HCT116 (cell line): ENCODE data around the gene ANGEL1. TPM values are rescaled to one million over a fixed set of nuclear protein-coding genes. Genes with fewer than 3 reads are reported as not detected.

ENCODE experiments used
- ATAC-seq: fragments of 200-7000 bp; cut with Tn5 transposase; 2 replicates; pipeline ENCODE4 v1.9.1; 2020; ENCODE audit warnings: mild to moderate bottlenecking, moderate library complexity
- BruUV-seq: library from RNA; stranded (reverse); fragments of 400-500 nt; replicated peaks from 2 replicates; lab custom pipeline; 2021; lab: Mats Ljungman, UMichigan
- CTCF ChIA-PET: fragments of 300-600 bp; sonication (Branson Sonifier 250); formaldehyde crosslinking; loops from one replicate; lab custom pipeline; 2021; ENCODE audit warnings: antibody characterized with exemption; lab: Charles Lee
- POLR2A ChIA-PET: fragments of 300-600, 350-600 bp; sonication (Branson Sonifier 250); formaldehyde crosslinking; loops from one replicate; lab custom pipeline; 2021; ENCODE audit warnings: antibody characterized with exemption; lab: Charles Lee
- RAD21 ChIA-PET, 2 experiments: fragments of 300-600 bp; sonication (Branson Sonifier 250); formaldehyde crosslinking; loops; one replicate each; lab custom pipeline; 2023; ENCODE audit warnings: low total read pairs in 2 of 2; ENCODE audit not compliant: uncharacterized antibody in 2 of 2, unreplicated experiment in 2 of 2, low non-redundant PET in 1 of 2; lab: Charles Lee
- DNase-seq: peaks from one replicate; pipeline ENCODE4 v3.0.0-alpha.2; 2010; ENCODE audit warnings: low read depth, low spot score
- H2AFZ ChIP-seq: fragments of 200-600 bp; shearing (Covaris generic), sonication (generic); 2 replicates; pipeline ENCODE4 v1.6.1; 2017; ENCODE audit warnings: low read depth, mixed run types, mixed read lengths, antibody characterized with exemption, low read length; ENCODE audit not compliant: poor library complexity, severe bottlenecking
- H3K27ac ChIP-seq: 2 replicates; pipeline ENCODE4 v1.5.1; 2012; ENCODE audit warnings: low read depth, low read length
- H3K27me3 ChIP-seq: fragments of 200-600 bp; sonication (generic); 2 replicates; pipeline ENCODE4 v1.6.1; 2016; ENCODE audit warnings: mixed run types, low read length, mixed read lengths; ENCODE audit not compliant: insufficient read depth
- H3K36me3 ChIP-seq, 2 experiments: fragments of 200-500 bp in 1 of 2; fragments of 200-600 bp in 1 of 2; sonication (Bioruptor generic) in 1 of 2; sonication (generic) in 1 of 2; 2 replicates each; pipeline versions ENCODE4 v1.5.1 to v1.6.1; 2014 to 2016; ENCODE audit warnings: low read length in 2 of 2, inconsistent platforms in 1 of 2, mixed read lengths in 1 of 2, mixed run types in 1 of 2; ENCODE audit not compliant: insufficient read depth in 2 of 2, control insufficient read depth in 1 of 2
- H3K4me1 ChIP-seq, 2 experiments: fragments of 200-600 bp in 1 of 2; sonication (generic) in 1 of 2; 2 replicates each; pipeline versions ENCODE4 v1.5.1 to v1.6.1; 2012 to 2017; ENCODE audit warnings: low read length in 2 of 2, inconsistent platforms in 1 of 2, mild to moderate bottlenecking in 1 of 2, mixed read lengths in 1 of 2, mixed run types in 1 of 2, moderate library complexity in 1 of 2; ENCODE audit not compliant: insufficient read depth in 2 of 2, control insufficient read depth in 1 of 2
- H3K4me2 ChIP-seq: fragments of 200-600 bp; sonication (generic); 2 replicates; pipeline ENCODE4 v1.6.1; 2017; ENCODE audit warnings: mixed run types, low read length, mixed read lengths
- H3K4me3 ChIP-seq, 2 experiments: fragments of 200-600 bp in 1 of 2; sonication (generic) in 1 of 2; replicated peaks in 1 of 2; 2 replicates each; pipeline ENCODE4 v1.5.1; 2011 to 2016; ENCODE audit warnings: low read length in 2 of 2, control low read depth in 1 of 2, low read depth in 1 of 2, mild to moderate bottlenecking in 1 of 2, mixed read lengths in 1 of 2, mixed run types in 1 of 2
- H3K79me2 ChIP-seq: fragments of 200-600 bp; sonication (generic); 2 replicates; pipeline ENCODE4 v1.6.1; 2017; ENCODE audit warnings: mild to moderate bottlenecking, mixed run types, low read length, moderate library complexity, mixed read lengths; ENCODE audit not compliant: insufficient read depth
- H3K9ac ChIP-seq: fragments of 200-600 bp; sonication (generic); 2 replicates; pipeline ENCODE4 v1.6.1; 2016; ENCODE audit warnings: low read length, mixed read lengths
- H3K9me2 ChIP-seq: fragments of 200-600 bp; sonication (generic), shearing (Covaris generic); 2 replicates; pipeline ENCODE4 v1.6.1; 2017; ENCODE audit warnings: mixed run types, mild to moderate bottlenecking, moderate library complexity; ENCODE audit not compliant: insufficient read depth
- H3K9me3 ChIP-seq, 2 experiments: fragments of 200-500 bp in 1 of 2; fragments of 200-600 bp in 1 of 2; sonication (Bioruptor generic) in 1 of 2; sonication (generic) in 1 of 2; 2 replicates each; pipeline ENCODE4 v1.6.1; 2014 to 2017; ENCODE audit warnings: low read length in 2 of 2, mixed read lengths in 2 of 2, inconsistent platforms in 1 of 2, low read depth in 1 of 2, mild to moderate bottlenecking in 1 of 2, mixed run types in 1 of 2, moderate library complexity in 1 of 2; ENCODE audit not compliant: control insufficient read depth in 1 of 2, insufficient read depth in 1 of 2
- H4K20me1 ChIP-seq: fragments of 200-600 bp; sonication (generic), shearing (Covaris generic); 2 replicates; pipeline ENCODE4 v1.6.1; 2017; ENCODE audit warnings: mixed run types, mild to moderate bottlenecking, moderate library complexity; ENCODE audit not compliant: insufficient read depth
- CBX3 ChIP-seq: IDR thresholded peaks from 2 replicates; pipeline ENCODE4 v1.6.1; 2012; ENCODE audit warnings: low read depth
- CEBPB ChIP-seq: IDR thresholded peaks from 2 replicates; pipeline ENCODE4 v1.6.1; 2012; ENCODE audit warnings: low read depth
- EGR1 ChIP-seq: IDR thresholded peaks from 2 replicates; pipeline ENCODE4 v1.6.1; 2012; ENCODE audit warnings: low read depth
- ELF1 ChIP-seq: IDR thresholded peaks from 2 replicates; pipeline ENCODE4 v1.6.1; 2012; ENCODE audit warnings: low read depth, borderline replicate concordance
- EZH2phosphoT487 ChIP-seq: fragments of 200-600 bp; IDR thresholded peaks from 2 replicates; pipeline ENCODE4 v1.6.1; 2018; ENCODE audit warnings: antibody characterized with exemption, borderline replicate concordance
- FOSL1 ChIP-seq: IDR thresholded peaks from 2 replicates; pipeline ENCODE4 v1.6.1; 2012; ENCODE audit warnings: low read depth
- JUND ChIP-seq: IDR thresholded peaks from 2 replicates; pipeline ENCODE4 v1.6.1; 2012
- POLR2A ChIP-seq: IDR thresholded peaks from 2 replicates; pipeline ENCODE4 v1.7.0; 2011; ENCODE audit warnings: borderline replicate concordance; ENCODE audit not compliant: insufficient read depth, insufficient read length; ENCODE audit errors: extremely low read depth
- POLR2AphosphoS5 ChIP-seq: IDR thresholded peaks from 2 replicates; pipeline ENCODE4 v1.6.1; 2011; ENCODE audit warnings: mild to moderate bottlenecking, low read depth, low read length, moderate library complexity
- RAD21 ChIP-seq: IDR thresholded peaks from 2 replicates; pipeline ENCODE4 v1.6.1; 2012; ENCODE audit warnings: low read depth, mild to moderate bottlenecking
- SP1 ChIP-seq: IDR thresholded peaks from 2 replicates; pipeline ENCODE4 v1.6.1; 2012; ENCODE audit warnings: low read depth
- TCF7L2 ChIP-seq: IDR thresholded peaks from 2 replicates; pipeline ENCODE4 v1.7.0; 2011; ENCODE audit warnings: borderline replicate concordance, inconsistent platforms; ENCODE audit not compliant: insufficient read depth, insufficient read length; ENCODE audit errors: extremely low read depth
- ZFX ChIP-seq: fragments of 450-650 bp; IDR thresholded peaks from 2 replicates; pipeline ENCODE4 v1.6.1; 2017
- ZNF274 ChIP-seq: fragments of 200-500 bp; sonication (Bioruptor generic); IDR thresholded peaks from 2 replicates; pipeline ENCODE4 v1.6.1; 2014; ENCODE audit warnings: mild to moderate bottlenecking, low read depth, low read length, inconsistent platforms
- intact Hi-C: fragments of 100-400 bp; cut with micrococcal nuclease; formaldehyde crosslinking; loops from 2 replicates; pipeline ENCODE4 v1.10.0; 2022
- total RNA-seq: library from RNA; stranded (reverse); gene quantifications from one replicate; pipeline ENCODE4 v1.2.1, GENCODE V29; 2021; ENCODE audit not compliant: unreplicated experiment
- TF ChIP-seq, protein P1 (sequence below): IDR thresholded peaks from 2 replicates; pipeline ENCODE4 v1.6.1; 2012
- TF ChIP-seq, protein P2 (sequence below), 3 experiments: fragments of 200-600 bp in 1 of 3; sonication (generic) in 1 of 3; IDR thresholded peaks in 2 of 3; conservative IDR thresholded peaks in 1 of 3; 2 replicates each; pipeline ENCODE4 v1.5.1; 2012 to 2017; ENCODE audit warnings: low read depth in 2 of 3, low read length in 2 of 3, antibody characterized with exemption in 1 of 3, borderline replicate concordance in 1 of 3, control low read depth in 1 of 3, mild to moderate bottlenecking in 1 of 3, mixed read lengths in 1 of 3, mixed run types in 1 of 3, moderate library complexity in 1 of 3; ENCODE audit not compliant: insufficient read depth in 1 of 3
- TF ChIP-seq, protein P3 (sequence below): IDR thresholded peaks from 2 replicates; pipeline ENCODE4 v1.6.1; 2012

ANGEL1 gene
- total RNA-seq, 1 experiment from 2014 or later, result 20.6 TPM

GRCh38 chr14:76762411-76763095, 50.1 kb downstream of the ANGEL1 start:
- H4K20me1 ChIP-seq, result no peaks in the 10 kb centered on the region
- H3K9me3 ChIP-seq, result no peaks in the 10 kb centered on the region
- no peaks in the 10 kb centered on the region for H3K36me3 ChIP-seq
- ATAC-seq, result no peak
- no peak overlapping the region; the same call in 1 of the 2 replicates for H3K27ac ChIP-seq
- RAD21 ChIA-PET, result no interaction called here
- BruUV-seq, result no TSS peak
- no peak overlapping the region for H3K9ac ChIP-seq
- TF ChIP-seq CBX3, result no peak
- TF ChIP-seq ZFX, result no peak
- no peak for TF ChIP-seq EZH2phosphoT487
- no peak for TF ChIP-seq FOSL1
- no peak for TF ChIP-seq ZNF274
- no peak for TF ChIP-seq RAD21
- TF ChIP-seq POLR2AphosphoS5, result no peak
- TF ChIP-seq POLR2A, result no peak
- no peak for TF ChIP-seq SP1
- TF ChIP-seq, protein P1, sequence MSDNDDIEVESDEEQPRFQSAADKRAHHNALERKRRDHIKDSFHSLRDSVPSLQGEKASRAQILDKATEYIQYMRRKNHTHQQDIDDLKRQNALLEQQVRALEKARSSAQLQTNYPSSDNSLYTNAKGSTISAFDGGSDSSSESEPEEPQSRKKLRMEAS, result no peak
- TF ChIP-seq TCF7L2, result no peak
- no peak for TF ChIP-seq CEBPB
- TF ChIP-seq ELF1, result no peak
- TF ChIP-seq JUND, result no peak
- TF ChIP-seq EGR1, result no peak
- TF ChIP-seq, protein P2, sequence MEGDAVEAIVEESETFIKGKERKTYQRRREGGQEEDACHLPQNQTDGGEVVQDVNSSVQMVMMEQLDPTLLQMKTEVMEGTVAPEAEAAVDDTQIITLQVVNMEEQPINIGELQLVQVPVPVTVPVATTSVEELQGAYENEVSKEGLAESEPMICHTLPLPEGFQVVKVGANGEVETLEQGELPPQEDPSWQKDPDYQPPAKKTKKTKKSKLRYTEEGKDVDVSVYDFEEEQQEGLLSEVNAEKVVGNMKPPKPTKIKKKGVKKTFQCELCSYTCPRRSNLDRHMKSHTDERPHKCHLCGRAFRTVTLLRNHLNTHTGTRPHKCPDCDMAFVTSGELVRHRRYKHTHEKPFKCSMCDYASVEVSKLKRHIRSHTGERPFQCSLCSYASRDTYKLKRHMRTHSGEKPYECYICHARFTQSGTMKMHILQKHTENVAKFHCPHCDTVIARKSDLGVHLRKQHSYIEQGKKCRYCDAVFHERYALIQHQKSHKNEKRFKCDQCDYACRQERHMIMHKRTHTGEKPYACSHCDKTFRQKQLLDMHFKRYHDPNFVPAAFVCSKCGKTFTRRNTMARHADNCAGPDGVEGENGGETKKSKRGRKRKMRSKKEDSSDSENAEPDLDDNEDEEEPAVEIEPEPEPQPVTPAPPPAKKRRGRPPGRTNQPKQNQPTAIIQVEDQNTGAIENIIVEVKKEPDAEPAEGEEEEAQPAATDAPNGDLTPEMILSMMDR (IDR thresholded peaks at IDR 0.05 in 2 of 3, conservative IDR thresholded peaks at IDR 0.05 in 1 of 3; ENCODE audit: borderline replicate concordance in 1 of 3, insufficient read depth in 1 of 3, low read depth in 2 of 3, low read length in 2 of 3), result no peak
- TF ChIP-seq, protein P3, sequence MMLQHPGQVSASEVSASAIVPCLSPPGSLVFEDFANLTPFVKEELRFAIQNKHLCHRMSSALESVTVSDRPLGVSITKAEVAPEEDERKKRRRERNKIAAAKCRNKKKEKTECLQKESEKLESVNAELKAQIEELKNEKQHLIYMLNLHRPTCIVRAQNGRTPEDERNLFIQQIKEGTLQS, result no peak
- POLR2A ChIA-PET, result no interaction called here
- no peaks in the 10 kb centered on the region for H3K79me2 ChIP-seq
- no peaks in the 10 kb centered on the region for H3K27me3 ChIP-seq
- no peak for DNase-seq
- no peaks in the 10 kb centered on the region for H3K9me2 ChIP-seq
- H3K4me2 ChIP-seq, result peak overlapping the region; percentile 82
- H3K4me3 ChIP-seq, result peak overlapping the region; percentile 44 to 69; a peak in 3 of 4 replicates
- peaks cover 9 to 16% of the 10 kb centered on the region in 2 experiments for H3K4me1 ChIP-seq
- CTCF ChIA-PET, result interaction anchor here (1.6 kb wide), 1 partner anchor 22 kb away, joined by 8 read pairs; no protein-coding TSS in a partner anchor
- intact Hi-C loops, result no loop called here
- no peak overlapping the region for H2AFZ ChIP-seq
